Measurements from ENCODE around the gene GNAI3.

GNAI3 gene

DNA sequence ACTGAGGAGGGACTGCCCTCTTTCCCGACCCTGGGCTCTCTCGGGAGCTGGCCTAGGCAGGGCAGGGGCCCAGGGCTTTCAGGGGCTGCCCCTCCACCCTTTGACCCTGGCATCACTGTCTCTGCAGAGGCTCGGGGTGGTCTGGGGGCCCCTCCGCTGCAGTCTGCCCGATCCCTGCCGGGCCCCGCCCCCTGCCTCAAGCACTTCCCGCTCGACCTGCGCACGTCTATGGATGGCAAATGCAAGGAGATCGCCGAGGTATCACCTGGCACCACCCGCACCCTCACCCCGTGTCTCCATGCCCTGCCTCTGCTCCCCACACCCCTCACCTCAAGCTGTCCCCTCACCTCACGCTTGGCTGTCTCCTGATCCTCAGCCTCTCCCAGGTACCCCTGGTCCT is 76.8 kb downstream of the GNAI3 start:
- no peak for DNase-seq

DNA sequence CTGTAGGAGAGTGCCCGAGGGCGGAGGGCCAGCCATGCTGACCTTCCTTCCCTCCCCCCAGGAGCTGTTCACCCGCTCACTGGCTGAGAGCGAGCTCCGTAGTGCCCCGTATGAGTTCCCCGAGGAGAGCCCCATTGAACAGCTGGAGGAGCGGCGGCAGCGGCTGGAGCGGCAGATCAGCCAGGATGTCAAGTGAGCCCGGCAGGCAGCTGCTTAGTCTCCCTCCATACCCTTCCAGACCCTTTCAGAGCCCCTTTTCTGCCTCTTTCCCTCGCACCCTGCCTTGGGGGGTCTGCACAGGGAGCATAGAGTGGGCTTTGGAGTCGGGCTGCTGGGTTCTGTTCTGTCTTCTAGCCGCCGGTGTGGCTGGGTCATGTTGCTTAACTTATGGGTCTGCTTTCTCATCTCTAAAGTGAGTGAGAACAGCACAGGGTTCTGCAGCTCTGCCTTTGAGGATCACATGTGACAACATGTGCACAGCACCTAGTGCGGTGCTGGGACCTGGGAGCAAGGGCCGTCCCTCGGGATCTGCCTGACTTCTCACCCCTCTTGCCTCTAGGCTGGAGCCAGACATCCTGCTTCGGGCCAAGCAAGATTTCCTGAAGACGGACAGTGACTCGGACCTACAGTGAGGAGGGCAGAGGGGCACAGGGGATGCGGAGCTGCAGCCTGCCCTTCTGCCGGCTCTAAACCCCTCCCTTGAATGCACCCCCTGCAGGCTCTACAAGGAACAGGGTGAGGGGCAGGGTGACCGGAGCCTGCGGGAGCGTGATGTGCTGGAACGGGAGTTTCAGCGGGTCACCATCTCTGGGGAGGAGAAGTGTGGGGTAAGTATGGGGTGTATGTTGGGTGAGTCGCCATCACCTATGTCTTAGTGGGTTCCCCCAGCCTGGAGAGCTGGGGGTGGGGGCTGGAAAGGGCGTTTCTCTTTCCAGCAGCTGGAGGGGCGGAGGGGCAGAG is 77.5 kb downstream of the GNAI3 start:
- peak; percentile 19 for DNase-seq

DNA sequence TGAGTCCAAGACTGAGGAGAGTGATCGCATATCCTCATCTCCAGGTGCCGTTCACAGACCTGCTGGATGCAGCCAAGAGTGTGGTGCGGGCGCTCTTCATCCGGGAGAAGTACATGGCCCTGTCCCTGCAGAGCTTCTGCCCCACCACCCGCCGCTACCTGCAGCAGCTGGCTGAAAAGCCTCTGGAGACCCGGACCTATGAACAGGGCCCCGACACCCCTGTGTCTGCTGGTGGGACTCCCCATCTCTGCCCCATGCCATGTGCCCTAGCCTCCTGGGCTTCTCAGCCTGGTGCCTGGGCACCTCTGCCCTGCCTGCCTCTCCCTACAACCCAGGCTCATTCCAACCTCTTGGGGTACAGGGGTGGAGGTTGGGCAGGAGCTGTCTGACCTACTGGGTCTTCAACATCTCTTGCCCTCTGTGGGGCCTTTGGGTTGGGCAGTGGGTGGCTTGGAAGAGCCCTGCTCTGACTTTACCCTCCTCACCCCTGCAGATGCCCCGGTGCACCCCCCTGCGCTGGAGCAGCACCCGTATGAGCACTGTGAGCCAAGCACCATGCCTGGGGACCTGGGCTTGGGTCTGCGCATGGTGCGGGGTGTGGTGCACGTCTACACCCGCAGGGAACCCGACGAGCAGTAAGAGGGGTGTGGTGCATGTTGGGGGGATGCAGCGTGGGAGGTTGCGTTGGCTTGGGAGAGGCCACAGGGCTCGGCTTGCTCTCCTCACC is 78.4 kb downstream of the GNAI3 start:
- DNase-seq, result no peak

DNA sequence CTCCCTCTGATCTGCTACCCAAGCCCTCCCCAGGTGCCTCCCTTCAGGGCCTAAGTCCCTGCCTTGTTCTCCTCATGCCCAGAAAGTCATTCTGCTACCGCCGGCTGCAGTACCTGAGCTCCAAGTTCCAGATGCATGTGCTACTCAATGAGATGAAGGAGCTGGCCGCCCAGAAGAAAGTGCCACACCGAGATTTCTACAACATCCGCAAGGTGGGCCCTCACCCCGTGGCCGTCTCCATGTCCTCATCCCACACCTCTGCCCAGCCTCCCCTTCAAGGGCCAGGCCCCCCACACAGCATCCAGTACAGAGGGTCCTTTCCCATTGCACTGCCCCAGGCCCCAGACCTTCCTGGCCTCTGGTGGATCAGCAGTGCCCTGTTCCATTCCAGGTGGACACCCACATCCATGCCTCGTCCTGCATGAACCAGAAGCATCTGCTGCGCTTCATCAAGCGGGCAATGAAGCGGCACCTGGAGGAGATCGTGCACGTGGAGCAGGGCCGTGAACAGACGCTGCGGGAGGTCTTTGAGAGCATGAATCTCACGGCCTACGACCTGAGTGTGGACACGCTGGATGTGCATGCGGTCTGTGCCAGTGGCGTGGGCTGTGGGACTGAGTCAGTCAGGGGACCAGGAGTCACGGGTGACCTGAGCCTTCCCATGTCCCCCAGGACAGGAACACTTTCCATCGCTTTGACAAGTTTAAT is 79.4 kb downstream of the GNAI3 start:
- no peak for DNase-seq

DNA sequence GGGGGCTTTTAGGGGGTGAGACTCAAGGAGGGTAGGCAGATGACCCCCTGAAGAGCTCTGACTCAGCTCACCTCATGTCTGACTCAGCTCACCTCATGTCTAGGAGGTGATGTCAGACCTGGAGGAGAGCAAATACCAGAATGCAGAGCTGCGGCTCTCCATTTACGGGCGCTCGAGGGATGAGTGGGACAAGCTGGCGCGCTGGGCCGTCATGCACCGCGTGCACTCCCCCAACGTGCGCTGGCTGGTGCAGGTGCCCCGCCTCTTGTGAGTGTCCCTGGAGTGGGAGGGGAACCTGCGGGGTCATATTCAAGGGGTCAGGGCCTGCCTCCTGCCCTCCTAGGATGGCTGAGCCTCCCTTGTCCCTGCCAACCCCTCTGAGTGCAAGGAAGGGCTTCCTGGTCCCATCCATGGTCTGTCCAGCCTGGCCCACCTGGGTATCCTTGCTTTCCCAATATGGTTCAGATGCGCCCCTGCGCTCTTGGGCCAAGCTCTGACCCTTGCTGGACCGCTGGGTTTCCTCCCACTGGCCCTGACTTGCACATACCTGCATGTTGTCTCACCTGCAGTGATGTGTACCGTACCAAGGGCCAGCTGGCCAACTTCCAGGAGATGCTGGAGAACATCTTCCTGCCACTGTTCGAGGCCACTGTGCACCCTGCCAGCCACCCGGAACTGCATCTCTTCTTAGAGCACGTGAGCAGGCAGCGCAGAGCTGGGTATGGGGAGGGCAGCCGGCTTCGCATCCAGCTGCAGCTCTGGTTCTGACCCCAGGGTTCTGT is 80.3 kb downstream of the GNAI3 start:
- no peak for DNase-seq

DNA sequence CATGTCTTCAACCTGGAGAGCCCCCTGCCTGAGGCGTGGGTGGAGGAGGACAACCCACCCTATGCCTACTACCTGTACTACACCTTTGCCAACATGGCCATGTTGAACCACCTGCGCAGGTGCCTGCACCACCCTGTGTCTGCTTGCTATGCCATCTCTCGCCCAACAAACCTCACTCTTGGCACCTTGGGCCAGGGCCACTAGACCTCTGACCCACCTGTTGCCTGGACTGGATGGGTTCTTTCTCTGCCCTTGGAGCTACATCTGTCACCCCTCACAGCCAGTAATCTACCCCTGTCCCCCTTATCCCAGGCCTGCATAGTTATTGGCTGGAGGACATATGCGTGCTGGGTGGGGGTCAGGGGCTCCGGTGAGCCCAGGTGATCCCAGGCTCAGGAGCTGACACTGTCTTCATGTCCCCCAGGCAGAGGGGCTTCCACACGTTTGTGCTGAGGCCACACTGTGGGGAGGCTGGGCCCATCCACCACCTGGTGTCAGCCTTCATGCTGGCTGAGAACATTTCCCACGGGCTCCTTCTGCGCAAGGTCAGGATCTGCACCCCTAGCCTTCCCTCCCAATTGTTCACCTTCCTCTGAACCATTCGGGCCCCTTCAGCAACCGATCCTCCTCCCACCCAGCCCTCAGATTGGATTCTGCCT is 81.1 kb downstream of the GNAI3 start:
- no peak for DNase-seq

DNA sequence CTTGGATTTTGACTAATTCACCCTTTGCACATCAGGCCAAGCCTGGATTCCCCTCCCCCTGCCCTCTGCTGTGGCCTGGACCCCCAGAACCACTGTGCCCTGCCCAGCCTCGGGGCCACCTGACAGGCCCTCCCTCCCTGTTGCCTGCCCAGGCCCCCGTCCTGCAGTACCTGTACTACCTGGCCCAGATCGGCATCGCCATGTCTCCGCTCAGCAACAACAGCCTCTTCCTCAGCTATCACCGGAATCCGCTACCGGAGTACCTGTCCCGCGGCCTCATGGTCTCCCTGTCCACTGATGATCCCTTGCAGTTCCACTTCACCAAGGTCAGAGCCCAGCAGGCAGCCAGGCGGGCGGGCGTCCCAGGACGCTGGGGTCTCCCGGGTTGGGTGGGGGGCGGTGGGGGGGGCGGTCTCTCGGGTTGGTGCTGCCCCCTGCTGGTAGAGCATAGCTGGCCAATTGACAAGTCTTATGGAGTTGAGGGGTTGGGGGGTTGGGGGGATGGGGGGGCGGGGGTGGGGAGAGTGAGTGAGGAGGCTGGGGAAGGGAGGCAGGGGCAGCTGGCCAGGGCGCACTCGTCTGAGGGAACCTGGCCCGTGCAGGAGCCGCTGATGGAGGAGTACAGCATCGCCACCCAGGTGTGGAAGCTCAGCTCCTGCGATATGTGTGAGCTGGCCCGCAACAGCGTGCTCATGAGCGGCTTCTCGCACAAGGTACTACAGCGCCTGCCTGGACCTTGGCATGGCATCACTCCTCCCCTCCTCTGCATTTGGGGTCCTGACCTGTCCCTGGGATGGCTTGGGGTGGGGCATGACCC is 81.9 kb downstream of the GNAI3 start:
- DNase-seq, result no peak

DNA sequence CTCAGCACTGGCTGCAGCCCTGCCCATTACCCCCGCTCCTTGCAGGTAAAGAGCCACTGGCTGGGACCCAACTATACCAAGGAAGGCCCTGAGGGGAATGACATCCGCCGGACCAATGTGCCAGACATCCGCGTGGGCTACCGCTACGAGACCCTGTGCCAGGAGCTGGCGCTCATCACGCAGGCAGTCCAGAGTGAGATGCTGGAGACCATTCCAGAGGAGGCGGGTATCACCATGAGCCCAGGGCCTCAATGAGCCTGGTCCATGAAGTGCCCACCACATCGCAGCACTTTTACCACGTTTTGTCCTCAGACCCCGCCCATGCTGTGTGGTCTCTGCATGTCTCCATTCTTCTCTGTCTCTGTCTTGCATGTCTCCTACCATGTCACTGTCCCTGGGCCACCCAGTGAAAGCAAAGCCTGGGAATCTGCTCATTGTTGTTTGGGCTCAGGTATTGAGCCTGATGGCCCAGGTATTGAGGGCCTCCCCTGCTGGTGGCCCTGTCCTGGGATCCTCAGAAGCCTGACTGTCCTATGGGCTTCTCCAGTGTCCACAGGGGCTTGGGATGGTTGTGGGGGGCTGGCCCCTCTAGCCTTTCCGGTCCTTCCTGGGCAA is 82.6 kb downstream of the GNAI3 start:
- DNase-seq, result no peak

DNA sequence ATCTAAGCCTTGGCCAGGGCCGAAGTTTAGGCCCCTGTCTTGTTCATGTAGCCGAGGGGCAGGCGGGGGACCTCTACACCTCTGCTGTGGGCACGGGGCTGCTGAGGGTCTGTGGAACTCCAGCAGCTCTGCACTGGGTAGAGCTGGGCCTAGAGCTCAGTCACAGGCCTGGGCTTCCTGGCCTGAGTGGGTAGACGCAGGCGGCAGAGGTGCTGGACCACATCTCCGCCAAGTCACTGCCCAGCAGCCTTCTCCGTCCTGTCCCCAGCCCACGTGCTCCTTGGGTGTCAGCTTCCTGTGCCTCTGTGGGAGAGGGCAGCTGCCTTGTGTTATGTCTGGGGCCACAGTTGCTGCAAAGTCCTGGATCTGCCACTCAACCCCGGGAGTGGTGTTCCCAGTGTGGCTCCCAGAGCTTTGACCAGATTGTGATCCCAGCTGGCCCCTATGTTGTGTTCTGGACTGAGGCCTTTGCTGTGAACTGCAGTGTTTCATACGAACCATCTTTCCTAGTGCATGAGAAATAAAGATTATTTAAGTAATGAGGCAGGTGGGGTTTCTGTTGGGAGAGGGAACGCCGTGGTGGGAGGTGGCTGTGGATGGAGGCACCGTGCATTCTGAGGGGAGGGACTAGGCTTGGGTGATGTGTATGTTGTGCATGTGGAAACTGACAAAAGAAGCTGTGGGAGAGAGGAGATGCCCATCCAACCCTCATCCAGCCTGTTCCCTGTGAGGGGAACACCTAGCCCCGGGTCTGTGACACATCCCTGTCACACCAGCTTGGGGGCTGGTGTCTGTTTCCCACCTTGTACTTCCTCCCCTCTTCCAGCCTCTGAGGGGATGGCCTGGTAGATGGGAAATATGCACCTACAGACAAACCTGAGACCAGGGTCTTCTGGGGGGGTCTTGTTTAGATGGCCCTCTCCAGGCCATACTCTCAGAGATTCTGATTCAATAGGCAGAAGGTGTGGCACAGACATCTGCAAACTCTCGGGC is 83.4 kb downstream of the GNAI3 start:
- peak; percentile 55 for DNase-seq

DNA sequence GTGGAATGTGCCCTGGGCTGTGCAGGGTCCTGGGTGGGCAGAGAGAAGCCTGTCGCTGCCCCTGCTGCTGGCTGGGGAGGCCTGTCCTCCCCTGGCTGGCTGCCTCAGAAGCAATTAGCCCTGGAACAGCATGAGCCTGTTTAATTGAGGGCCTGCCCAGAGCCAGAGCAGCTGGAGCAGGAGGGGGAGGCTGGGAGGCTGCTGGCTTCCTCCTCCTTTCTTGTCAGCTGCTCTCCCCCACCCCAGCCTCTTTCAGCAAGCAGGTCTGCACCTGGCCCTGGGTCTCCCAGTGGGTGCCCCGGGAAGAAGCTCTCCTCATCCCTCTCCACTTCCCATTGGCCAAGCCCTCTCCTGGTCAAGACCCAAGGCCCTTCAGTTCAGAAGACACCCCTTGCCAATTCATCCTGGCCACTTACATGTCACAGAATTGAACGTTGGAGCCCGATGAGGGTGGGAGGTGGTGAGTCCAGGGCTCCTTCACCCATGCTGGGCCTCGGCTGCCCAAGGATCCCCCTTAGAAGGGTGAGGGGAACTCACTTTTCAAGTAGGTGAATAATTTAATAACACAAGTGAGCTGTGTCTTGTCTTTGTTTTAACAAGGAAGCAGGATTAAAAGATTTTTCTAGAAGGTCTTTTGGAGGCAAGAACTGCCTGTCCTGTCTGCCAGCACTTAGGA is 84.4 kb downstream of the GNAI3 start:
- DNase-seq, result peak; percentile 89

DNA sequence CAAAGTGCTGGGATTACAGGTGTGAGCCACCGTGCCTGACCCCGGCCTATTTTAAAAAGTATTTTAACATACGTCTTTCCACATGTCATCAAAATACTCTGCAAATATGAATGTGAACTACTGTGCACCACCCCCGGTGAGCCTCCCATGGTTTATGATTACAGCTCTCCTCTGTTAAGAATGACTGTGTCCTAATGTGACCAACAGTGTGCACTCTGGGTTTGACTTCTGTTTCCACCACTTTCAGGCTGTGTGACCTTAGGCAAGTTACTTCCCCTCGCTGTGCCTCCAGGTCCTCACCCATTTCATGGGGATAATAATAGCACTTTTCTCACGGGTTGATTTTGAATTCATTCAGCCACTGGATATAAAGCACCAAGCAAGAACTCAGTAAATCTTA is 85.9 kb downstream of the GNAI3 start:
- DNase-seq, result no peak

DNA sequence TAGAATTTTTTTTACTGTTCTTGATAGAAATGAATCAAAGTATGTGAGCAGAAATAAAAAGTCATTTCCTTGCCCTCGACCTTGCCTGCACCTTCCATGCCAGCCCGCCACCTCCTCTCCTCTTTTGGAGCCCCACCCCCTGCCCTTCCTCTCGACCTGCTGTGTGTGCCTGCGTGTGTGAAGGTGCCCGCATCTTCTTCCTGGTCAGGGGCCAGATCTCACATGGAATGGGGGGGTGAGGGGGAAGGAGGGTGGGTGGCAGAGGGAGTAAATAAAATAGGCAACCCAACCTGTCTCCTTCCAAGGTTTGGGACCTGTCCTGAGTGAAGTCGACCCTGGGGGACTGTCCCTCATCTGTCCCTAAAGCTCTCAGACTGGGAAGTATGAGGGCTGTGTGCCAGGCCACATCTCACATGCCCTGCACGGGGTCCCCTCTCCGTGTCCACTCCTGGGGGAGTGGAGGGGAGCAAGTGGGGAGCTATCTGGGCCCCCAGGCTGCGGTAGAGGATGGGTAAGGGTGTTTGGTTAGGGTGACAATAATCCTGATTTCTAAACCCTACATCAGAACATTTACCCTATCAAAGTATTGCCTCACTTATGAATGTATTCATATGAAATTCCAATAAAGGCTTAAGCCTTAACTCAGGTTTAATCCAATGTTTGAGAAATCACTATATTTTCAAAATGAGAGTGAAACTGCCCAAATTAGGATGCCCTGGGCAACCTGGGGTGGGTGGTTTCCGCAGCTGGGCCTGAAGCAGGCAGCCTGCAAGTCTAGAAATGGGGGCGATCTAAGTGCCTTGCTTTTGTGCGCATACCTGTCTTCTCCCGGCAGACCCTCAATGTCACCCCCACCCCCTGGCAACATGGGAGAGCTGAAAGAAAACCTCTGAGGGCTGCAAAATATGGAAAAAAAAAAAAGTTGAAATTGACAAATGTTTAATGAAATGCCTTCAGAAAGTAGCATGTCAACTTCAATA is 86.6 kb downstream of the GNAI3 start:
- no peak for DNase-seq

DNA sequence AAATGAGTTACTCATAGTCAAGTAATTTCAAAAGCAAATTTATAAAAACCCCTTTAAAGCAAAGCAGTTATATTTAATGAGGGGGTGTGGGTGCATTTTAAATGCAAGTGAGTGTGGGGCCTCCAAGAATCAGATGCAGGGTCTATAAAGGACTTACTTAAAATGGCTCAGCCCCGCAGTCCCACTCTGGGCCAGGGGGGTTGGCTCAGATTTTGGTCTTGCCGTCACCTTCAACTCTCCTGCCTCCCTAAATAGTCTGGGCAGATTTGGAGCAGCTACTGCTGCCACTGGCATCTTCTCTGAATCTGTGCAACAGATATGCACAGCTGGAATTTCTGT is 87.4 kb downstream of the GNAI3 start:
- DNase-seq, result no peak

DNA sequence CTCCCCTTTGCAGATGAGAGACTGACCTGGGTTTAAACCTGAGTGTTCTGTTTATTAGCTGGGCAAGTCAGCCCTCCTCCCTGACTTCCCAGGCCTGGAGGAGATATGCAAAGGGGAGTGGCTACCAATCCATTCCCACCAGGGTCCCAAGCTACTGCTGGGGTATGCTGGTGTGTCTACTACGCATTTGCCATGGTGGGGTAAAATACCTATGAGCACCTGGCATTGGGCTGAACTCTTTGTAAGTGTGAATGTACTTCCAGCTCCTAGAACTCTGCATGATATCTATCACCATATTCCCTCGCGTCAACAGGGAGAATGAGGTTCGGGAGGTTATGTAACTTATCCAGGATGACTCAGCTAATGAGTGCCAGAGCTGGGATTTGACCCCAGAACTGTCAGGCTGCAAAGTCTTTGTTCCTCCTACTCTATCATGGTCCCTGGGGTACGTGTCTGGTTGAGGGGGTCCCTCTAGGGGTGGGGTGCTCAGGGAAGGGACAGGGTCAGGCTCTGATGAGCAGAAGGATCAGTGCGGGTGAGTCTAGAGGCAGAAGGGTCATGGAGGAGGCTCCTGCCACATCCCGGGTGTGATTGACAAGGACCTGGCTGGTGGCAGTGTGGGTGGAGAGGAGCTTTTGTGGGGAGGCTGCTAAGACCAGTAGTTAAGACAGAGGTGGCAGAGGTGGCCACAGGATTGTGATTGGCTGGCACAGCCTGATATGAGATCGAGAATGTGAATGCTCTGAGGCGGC is 88.0 kb downstream of the GNAI3 start:
- no peak for DNase-seq

DNA sequence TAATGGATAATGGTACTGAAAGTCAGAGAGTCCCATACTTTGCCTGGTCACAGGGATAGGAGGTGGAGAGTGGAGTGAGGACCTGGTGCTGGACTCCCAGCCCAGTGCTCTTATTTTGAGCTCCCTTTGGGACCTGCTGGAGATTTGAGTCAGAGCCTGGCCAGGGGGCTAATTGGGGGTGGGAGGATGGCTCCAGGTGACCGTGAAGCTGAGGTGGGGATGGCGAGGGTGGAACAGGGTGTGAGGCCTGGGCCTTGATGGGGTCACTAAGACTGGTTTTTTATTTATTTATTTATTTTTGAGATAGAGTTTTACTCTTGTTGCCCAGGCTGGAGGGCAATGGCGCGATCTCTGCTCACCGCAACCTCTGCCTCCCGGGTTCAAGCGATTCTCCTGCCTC is 89.0 kb downstream of the GNAI3 start:
- no peak for DNase-seq

DNA sequence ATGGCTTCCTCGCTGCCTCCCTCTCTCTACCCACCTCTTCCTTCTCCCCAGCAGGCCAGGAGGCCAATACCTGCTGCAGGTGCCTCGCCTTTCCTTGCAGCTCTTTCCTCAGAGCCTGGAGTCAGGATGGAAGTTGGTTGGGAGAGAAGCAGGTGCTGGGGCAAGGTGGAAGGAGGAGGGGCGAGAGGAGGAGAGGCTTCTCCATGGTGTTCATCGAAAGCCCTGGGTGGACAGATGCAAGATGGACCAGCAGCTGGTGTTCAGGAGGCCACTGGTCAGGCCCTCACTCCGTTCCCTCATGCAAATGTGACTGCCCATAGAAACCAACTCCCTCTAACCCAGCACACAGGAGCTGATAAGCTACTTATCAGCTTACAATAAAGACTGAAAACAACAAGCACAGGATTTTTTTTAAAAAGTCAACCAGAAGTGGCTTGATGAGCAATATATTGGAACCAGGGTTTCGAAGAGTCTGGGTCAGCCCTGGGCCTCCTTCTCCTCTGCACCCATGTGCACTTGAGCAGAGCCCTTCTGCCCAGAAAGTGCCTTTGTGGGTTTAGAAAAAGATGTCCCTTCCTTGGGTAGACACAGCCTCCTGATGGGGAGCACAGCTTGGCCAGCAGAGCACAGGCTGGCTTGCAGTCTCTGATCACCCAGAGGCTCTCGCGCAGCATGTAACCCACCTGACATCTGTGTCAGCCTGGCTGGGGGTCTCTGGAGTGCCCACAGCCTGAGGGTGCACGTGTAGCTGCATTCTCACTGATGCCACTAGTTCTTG is 90.8 kb downstream of the GNAI3 start:
- DNase-seq, result no peak

All from NCI-H1694 (cell line).